ENCODE results near the gene PER1. TPM values are rescaled to one million over a fixed set of nuclear protein-coding genes. Genes with fewer than 3 reads are reported as not detected.

PER1 gene
- total and polyA plus RNA-seq, 10 of the 15 experiments (the other 5 are each of a cell fraction or from before 2014, with no cell fraction given) = 0.02 to 25.1 (median 5.4) TPM

DNA sequence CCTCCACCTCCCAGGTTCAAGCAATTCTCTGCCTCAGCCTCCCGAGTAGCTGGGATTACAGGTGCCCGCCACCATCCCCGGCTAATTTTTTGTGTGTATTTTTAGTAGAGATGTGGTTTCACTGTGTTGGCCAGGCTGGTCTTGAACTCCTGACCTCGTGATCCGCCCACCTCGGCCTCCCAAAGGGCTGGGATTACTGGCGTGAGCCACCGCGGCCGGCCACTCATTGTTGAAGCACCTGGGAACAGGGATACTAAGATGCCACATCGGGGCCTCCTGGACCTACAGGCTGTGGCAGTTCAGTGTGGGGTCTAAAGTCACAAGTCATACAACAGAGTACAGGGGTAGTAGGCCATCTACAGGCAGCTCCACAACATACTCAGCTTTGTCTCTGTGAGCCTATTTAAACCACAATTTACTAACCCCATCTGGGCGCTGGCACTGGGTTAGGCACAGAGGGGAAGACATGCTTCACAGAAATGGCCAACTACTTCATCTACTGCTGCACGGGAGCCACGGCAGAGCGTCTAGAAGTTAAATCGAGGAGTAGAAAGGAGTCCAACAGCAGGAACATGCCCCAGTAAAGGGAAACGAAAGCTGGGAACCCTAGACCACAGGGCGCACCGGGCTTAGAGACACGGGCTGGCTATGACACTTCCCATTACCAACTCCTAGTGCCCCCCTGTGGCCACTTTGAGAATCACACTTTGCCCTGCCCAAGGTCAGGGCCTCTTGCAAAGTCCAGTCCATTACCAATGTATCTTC, 6.2 kb upstream of the PER1 start:
- Histone ChIP-seq H3K27me3 (replicated peaks in 1 of 2; ENCODE audit: control insufficient read depth in 2 of 2, insufficient read depth in 2 of 2, low read length in 1 of 2) (no peaks in the 10 kb centered on the region), H3K4me2 (ENCODE audit: control insufficient read depth, insufficient read depth) (peak overlapping the region; percentile 72), H3K9me3 (replicated peaks; ENCODE audit: control insufficient read depth, insufficient read depth, low read length) (no peaks in the 10 kb centered on the region), H3K4me3 (no peak overlapping the region; the same call in 1 of the 2 replicates), H3K36me3 (ENCODE audit: control insufficient read depth in 2 of 2, insufficient read depth in 2 of 2, low read length in 1 of 2) (peaks cover 0 to 5% of the 10 kb centered on the region in 2 experiments; a peak in 1 of 4 replicates), H3K27ac (ENCODE audit: control insufficient read depth, insufficient read depth) (peak overlapping the region; percentile 48), H4K20me1 (ENCODE audit: control insufficient read depth, insufficient read depth) (no peaks in the 10 kb centered on the region), H3K4me1 (ENCODE audit: control insufficient read depth, insufficient read depth, low read length) (peaks cover 24% of the 10 kb centered on the region), H3K9ac (ENCODE audit: control insufficient read depth, insufficient read depth, low read length) (no peak overlapping the region; the same call in 1 of the 2 replicates), H3K79me2 (ENCODE audit: control insufficient read depth, insufficient read depth, low read length) (peaks cover 26% of the 10 kb centered on the region), H2AFZ (ENCODE audit: control insufficient read depth, low read depth, low read length) (no peak overlapping the region)
- in situ Hi-C loops (cut with MboI) = no loop called here
- DNase-seq (ENCODE audit: low read depth, low spot score) = no peak
- 47% methylated on average over 20 of the region's 20 CpGs for WGBS (ENCODE audit: insufficient coverage, insufficient replicate concordance, low lambda C conversion rate, missing lambda C conversion rate)
- ChIA-PET SMC1A (ENCODE audit: uncharacterized antibody, unreplicated experiment) (interaction anchor here (0.9 to 5.1 kb wide), 9 partner anchors 20 to 101 kb away, joined by 3 to 42 read pairs (median 6); partner anchors contain the start of genes ALOXE3 and HES7), POLR2A (interaction anchor here (1.1 to 7.5 kb wide), 5 partner anchors 21 to 64 kb away, joined by 5 to 71 read pairs (median 11); partner anchors contain the start of genes ALOXE3 and BORCS6), CTCF (interaction anchor here (0.8 to 5.3 kb wide), 20 partner anchors 9 to 142 kb away, joined by 3 to 46 read pairs (median 4); partner anchors contain the start of genes ALOXE3 and HES7), RAD21 (ENCODE audit: unreplicated experiment) (interaction anchor here (0.7 to 2.4 kb wide), 10 partner anchors 15 to 141 kb away, joined by 3 to 16 read pairs (median 4); partner anchors contain the start of gene HES7)
- ATAC-seq = peak; percentile 43
- no TSS peak for BruUV-seq (replicated peaks)
- FAIRE-seq = peak; percentile 97
- intact Hi-C loops (cut with micrococcal nuclease; ENCODE audit: unreplicated experiment) = no loop called here
- TF ChIP-seq PML (IDR thresholded peaks at IDR 0.05; ENCODE audit: low read length) (no peak), EP300 (IDR thresholded peaks at IDR 0.05; ENCODE audit: borderline replicate concordance in 1 of 2, control insufficient read depth in 1 of 2, low read depth in 2 of 2, low read length in 2 of 2) (no peak), HDGF (IDR thresholded peaks at IDR 0.05) (0 out of 2 replicates have a peak, but pooled peaks have one; percentile 57), RAD21 (IDR thresholded peaks at IDR 0.05; ENCODE audit: insufficient read depth, low read depth, low read length) (peak; percentile 66), NFXL1 (IDR thresholded peaks at IDR 0.05; ENCODE audit: borderline replicate concordance) (no peak), NR2C1 (IDR thresholded peaks at IDR 0.05) (no peak), MTA2 (IDR thresholded peaks at IDR 0.05; ENCODE audit: low read depth) (peak; percentile 9; the same call in 1 of the 2 replicates), MYB (IDR thresholded peaks at IDR 0.05; ENCODE audit: borderline replicate concordance, low read depth, low read length) (no peak), ZBED1 (IDR thresholded peaks at IDR 0.05; ENCODE audit: borderline replicate concordance) (no peak), IKZF2 (IDR thresholded peaks at IDR 0.05) (peak in 1 of 2 experiments; percentile 41; a peak in 3 of 4 replicates), SMARCA5 (IDR thresholded peaks at IDR 0.05) (peak; percentile 78), ZNF207 (IDR thresholded peaks at IDR 0.05; ENCODE audit: borderline replicate concordance) (0 out of 2 replicates have a peak, but pooled peaks have one; percentile 34), PAX5 (IDR thresholded peaks at IDR 0.05; ENCODE audit: borderline replicate concordance, low read depth, low read length) (peak; percentile 36; the same call in 1 of the 2 replicates), MYC (IDR thresholded peaks at IDR 0.05; ENCODE audit: insufficient read depth, insufficient read length, insufficient replicate concordance, low read length, severe bottlenecking) (no peak), SREBF1 (IDR thresholded peaks at IDR 0.05; ENCODE audit: low read length) (no peak), HCFC1 (IDR thresholded peaks at IDR 0.05; ENCODE audit: low read length) (no peak)
- TF ChIP-seq, protein P1, sequence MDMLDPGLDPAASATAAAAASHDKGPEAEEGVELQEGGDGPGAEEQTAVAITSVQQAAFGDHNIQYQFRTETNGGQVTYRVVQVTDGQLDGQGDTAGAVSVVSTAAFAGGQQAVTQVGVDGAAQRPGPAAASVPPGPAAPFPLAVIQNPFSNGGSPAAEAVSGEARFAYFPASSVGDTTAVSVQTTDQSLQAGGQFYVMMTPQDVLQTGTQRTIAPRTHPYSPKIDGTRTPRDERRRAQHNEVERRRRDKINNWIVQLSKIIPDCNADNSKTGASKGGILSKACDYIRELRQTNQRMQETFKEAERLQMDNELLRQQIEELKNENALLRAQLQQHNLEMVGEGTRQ (IDR thresholded peaks at IDR 0.05; ENCODE audit: borderline replicate concordance, low read depth, low read length) = no peak
- TF ChIP-seq, protein P2, sequence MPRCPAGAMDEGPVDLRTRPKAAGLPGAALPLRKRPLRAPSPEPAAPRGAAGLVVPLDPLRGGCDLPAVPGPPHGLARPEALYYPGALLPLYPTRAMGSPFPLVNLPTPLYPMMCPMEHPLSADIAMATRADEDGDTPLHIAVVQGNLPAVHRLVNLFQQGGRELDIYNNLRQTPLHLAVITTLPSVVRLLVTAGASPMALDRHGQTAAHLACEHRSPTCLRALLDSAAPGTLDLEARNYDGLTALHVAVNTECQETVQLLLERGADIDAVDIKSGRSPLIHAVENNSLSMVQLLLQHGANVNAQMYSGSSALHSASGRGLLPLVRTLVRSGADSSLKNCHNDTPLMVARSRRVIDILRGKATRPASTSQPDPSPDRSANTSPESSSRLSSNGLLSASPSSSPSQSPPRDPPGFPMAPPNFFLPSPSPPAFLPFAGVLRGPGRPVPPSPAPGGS (IDR thresholded peaks at IDR 0.05; ENCODE audit: borderline replicate concordance, insufficient read depth, low read depth, low read length, poor library complexity, severe bottlenecking) = no peak
- TF ChIP-seq, protein P3, sequence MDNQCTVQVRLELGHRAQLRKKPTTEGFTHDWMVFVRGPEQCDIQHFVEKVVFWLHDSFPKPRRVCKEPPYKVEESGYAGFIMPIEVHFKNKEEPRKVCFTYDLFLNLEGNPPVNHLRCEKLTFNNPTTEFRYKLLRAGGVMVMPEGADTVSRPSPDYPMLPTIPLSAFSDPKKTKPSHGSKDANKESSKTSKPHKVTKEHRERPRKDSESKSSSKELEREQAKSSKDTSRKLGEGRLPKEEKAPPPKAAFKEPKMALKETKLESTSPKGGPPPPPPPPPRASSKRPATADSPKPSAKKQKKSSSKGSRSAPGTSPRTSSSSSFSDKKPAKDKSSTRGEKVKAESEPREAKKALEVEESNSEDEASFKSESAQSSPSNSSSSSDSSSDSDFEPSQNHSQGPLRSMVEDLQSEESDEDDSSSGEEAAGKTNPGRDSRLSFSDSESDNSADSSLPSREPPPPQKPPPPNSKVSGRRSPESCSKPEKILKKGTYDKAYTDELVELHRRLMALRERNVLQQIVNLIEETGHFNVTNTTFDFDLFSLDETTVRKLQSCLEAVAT (IDR thresholded peaks at IDR 0.05) = no peak
